ENCODE results near the gene SLC25A26.

The SLC25A26 gene

GRCh38 chr3:66396161-66396760, 175.5 kb downstream of the SLC25A26 start:
- DNase-seq (ENCODE audit: low read depth in 2 of 2): no peak

- no peak for DNase-seq (ENCODE audit: low read depth in 2 of 2)
Observed at GRCh38 chr3:66396888-66397287, 176.1 kb downstream of the SLC25A26 start.

GRCh38 chr3:66397745-66398144, 176.9 kb downstream of the SLC25A26 start:
- DNase-seq (ENCODE audit: low read depth in 2 of 2): no peak

GRCh38 chr3:66398228-66399025, 177.6 kb downstream of the SLC25A26 start:
- no peak for DNase-seq (ENCODE audit: low read depth in 2 of 2)

GRCh38 chr3:66399529-66400232, 178.9 kb downstream of the SLC25A26 start:
- no peak for DNase-seq (ENCODE audit: low read depth in 2 of 2)

- DNase-seq (ENCODE audit: low read depth in 2 of 2): no peak
Observed at GRCh38 chr3:66400411-66401156, 179.8 kb downstream of the SLC25A26 start.

- DNase-seq (ENCODE audit: low read depth in 2 of 2): no peak
Observed at GRCh38 chr3:66401157-66401550, 180.4 kb downstream of the SLC25A26 start.

- DNase-seq (ENCODE audit: low read depth in 2 of 2): no peak
Observed at GRCh38 chr3:66401675-66402491, 181.1 kb downstream of the SLC25A26 start.

GRCh38 chr3:66402596-66403290, 181.9 kb downstream of the SLC25A26 start:
- no peak for DNase-seq (ENCODE audit: low read depth in 2 of 2)

- DNase-seq (ENCODE audit: low read depth in 2 of 2): no peak
Observed at GRCh38 chr3:66403323-66403990, 182.7 kb downstream of the SLC25A26 start.

GRCh38 chr3:66404197-66404596, 183.4 kb downstream of the SLC25A26 start:
- DNase-seq (ENCODE audit: low read depth in 2 of 2): no peak

- DNase-seq (ENCODE audit: low read depth in 2 of 2): no peak
Observed at GRCh38 chr3:66404903-66405700, 184.3 kb downstream of the SLC25A26 start.

- no peak for DNase-seq (ENCODE audit: low read depth in 2 of 2)
Observed at GRCh38 chr3:66405701-66406091, 184.9 kb downstream of the SLC25A26 start.

- DNase-seq (ENCODE audit: low read depth in 2 of 2): no peak
Observed at GRCh38 chr3:66406163-66406562, 185.4 kb downstream of the SLC25A26 start.

- DNase-seq (ENCODE audit: low read depth in 2 of 2): no peak
Observed at GRCh38 chr3:66406831-66407610, 186.2 kb downstream of the SLC25A26 start.

GRCh38 chr3:66407611-66408218, 186.9 kb downstream of the SLC25A26 start:
- peak; percentile 47 to 54 for DNase-seq (ENCODE audit: low read depth in 2 of 2)

- DNase-seq (ENCODE audit: low read depth in 2 of 2): no peak
Observed at GRCh38 chr3:66409771-66410754, 189.3 kb downstream of the SLC25A26 start.
